Activated CD8-positive, alpha-beta memory T cell treated with anti-CD3 and anti-CD28 coated beads for 36 hours (primary cell): Measurements from ENCODE around the gene EPS8L1. TPM values are rescaled to one million over a fixed set of nuclear protein-coding genes. Genes with fewer than 3 reads are reported as not detected.
"Not testable (repeated sequence)": the region's sequence is repeated elsewhere in the genome, so short reads cannot be mapped to it uniquely, and the experiment has no call there.

Experiments
- CTCF ChIA-PET: fragments of 350-600 bp; sonication (Branson Sonifier 250); formaldehyde crosslinking; loops from one replicate; lab custom pipeline; 2021; ENCODE audit warnings: antibody characterized with exemption; lab: Charles Lee
- POLR2A ChIA-PET: fragments of 350-600 bp; sonication (Branson Sonifier 250); formaldehyde crosslinking; loops from one replicate; lab custom pipeline; 2021; ENCODE audit warnings: antibody characterized with exemption; lab: Charles Lee
- total RNA-seq, 2 experiments: library from RNA; stranded (reverse); gene quantifications; one replicate each; pipeline ENCODE4 v1.2.3, GENCODE V29; 2021

Gene EPS8L1
- total RNA-seq, 2 experiments from 2014 or later: 1.4 to 1.5 TPM

DNA sequence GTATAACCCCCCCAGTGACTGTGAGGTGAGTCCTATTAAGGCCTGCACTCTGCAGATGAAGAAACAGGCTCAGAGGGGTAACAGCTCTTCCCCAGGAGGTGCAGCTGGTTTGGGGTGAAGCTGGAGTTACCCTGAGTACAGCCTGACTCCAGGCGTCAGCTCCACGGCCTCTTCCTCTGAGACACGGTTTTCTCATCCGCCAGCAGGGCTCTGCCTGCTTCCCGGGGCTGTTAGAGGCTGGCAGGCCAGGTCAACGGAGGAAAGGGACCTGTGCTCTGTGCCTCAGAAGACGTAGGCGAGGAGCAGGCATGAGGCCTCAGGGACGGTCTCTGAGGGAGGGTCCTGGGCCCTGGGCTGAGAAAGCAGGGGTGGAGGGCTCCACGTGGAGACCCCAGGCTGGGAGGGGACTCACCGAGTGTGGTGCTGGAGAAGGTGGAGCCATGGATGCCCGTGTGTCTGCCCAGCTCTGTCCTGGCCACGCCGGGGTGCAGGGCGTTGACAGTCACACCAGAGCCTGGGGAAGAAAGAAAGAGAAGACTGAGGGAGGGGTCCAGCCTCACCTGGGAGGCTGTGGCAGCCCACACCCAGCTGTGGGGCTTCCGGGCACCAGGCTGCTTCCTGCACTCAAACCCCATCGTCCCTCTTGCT is 28.6 kb upstream of the EPS8L1 start:
- ChIA-PET CTCF (no interaction called here), POLR2A (no interaction called here)

DNA sequence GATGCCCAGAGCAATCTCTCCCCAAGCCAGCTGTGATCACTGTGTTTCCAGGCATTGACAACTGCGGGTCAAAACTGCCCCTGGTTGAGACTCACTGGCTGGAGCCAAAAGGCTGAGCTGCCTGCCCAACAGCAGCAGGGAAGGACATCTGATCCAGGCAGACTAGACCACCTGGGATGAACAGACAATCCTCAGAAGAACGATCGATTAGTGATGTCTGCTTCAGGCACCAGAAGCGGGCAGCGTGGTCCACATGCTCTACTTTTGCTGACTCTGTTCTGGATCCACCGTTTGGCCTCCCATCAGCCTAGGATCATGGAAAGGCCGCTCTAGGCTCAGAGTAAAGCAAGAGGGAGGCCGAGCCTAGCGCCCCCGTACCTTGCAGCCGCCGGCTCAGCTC is 27.7 kb upstream of the EPS8L1 start:
- ChIA-PET CTCF (interaction anchor here (0.5 kb wide), 1 partner anchor 1165 kb away, joined by 3 read pairs; no protein-coding TSS in a partner anchor), POLR2A (no interaction called here)

DNA sequence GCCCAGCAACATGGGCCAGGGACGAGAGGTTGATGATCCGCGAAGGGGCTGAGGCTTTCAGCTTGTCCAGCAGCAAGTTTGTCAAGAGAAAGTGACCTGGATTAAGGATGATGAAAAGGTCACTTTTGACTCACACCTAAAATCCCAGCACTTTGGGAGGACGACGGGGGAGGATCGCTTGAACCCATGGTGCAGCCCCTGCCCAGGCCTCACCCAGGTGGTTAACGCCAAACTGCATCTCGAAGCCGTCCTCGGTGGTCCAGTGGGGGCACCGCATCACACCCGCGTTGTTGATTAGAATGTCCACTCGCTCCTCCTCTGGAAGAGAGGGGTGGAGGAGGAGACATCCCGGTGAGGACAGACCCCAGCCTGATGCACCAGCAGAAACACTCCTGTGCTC is 27.2 kb upstream of the EPS8L1 start:
- POLR2A ChIA-PET: no interaction called here
- CTCF ChIA-PET: no interaction called here

DNA sequence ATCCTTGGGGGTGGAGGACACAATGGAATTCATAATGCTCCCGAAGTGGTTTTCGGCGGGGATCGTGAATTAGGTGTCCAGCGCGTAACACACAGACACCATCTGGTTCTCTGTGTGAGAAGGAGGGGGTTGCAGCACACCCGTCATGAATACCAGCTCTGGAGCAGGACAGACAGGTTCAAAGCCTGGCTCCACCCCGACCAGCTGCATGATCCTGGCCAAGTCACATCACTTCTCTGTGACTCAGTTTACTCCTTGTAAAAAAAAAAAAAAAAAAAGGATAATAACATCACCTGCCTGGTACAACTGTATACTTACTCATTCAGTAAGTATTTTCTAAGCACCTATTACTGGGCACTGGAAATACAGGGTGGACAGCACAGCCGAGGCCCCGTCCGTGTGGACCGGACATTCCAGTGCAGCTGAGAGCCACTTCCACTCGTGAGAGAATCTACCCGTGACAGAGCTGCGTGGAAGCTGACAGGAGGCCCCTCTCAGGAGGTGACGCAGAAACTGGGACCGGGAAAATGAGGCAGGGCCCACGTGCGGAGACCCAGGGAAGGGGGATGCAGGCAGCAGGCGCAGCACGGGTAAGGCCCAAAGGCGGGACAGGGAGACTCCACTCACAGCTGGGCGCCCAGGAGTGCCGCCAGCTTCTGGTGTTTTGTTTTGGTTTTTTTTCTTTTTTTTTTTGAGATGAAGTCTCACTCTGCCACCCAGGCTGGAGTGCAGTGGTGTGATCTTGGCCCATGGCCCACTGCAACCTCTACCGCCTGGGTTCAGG is 24.7 kb upstream of the EPS8L1 start:
- ChIA-PET POLR2A (no interaction called here), CTCF (no interaction called here)

- ChIA-PET CTCF (no interaction called here), POLR2A (no interaction called here)
Observed at GRCh38 chr19:55053735-55054134, 21.9 kb upstream of the EPS8L1 start.

DNA sequence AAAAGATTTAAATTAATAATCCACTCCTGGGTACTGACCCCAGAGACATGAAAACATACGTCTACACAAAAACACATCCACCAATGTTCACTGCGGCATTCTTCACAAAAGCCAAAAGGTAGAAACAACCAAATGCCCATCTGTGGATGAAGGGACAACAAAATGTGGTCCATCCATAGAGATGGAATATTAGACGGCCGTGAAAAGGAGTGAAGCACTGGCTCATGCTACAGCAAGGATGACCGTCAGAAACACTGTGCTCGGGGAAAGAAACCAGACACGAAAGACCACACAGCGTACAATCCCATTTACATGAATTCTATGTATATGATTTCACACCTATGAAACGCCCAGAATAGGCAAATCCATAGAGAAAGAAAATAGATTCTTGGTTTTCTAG is 18.8 kb upstream of the EPS8L1 start:
- POLR2A ChIA-PET: no interaction called here
- CTCF ChIA-PET: no interaction called here

DNA sequence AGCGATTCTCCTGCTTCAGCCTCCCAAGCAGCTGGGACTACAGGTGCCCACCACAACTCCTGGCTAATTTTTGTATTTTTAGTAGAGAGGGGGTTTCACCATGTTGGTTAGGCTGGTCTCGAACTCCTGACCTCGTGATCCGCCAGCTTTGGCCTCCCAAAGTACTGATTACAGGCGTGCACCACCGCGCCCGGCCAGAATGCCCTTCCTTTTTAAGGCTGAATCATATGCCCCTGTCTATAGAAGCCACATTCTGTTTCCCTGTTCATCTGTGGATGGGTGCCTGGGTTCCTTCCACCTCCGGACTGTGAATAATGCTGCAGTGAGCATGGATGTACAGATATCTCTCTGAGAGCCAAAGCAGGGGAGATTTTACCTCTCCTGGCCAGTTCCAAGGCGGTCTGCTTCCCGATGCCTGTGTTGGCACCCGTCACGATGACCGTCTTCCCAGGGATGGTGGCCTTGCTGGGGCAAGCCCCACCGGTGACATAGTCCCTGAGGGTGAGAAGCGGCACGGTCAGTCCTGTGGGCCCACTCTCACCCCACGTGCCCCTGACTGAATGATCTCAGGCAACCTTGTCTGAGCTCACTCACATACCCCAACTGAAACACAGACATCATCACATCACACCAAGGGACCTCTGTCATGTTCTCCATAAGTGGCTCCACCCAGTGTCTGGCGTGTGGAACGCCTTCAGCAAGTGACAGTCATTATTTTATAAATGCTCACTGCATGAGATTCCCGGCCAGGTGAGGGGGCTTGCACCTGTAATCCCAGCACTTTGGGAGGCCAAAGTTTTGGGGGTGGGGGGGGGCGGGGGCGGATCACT is 16.7 kb upstream of the EPS8L1 start:
- ChIA-PET POLR2A (no interaction called here), CTCF (no interaction called here)

DNA sequence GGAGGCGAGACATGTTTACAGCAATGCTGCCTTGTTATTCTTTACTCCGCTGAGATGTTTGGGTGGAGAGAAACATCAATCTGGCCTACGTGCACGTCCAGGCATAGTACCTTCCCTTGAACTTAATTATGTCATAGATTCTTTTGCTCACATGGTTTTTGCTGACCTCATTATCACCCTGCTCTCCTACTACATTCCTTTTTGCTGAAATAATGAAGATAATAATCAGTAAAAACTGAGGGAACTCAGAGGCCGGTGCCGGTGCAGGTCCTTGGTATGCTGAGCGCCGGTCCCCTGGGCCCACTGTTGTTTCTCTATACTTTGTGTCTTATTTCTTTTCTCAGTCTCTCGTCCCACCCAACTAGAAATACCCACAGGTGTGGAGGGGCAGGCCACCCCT is 15.4 kb upstream of the EPS8L1 start:
- POLR2A ChIA-PET, CTCF ChIA-PET: not testable (repeated sequence)

- ChIA-PET CTCF (interaction anchor here (0.8 kb wide), 1 partner anchor 17 kb away, joined by 3 read pairs; no protein-coding TSS in a partner anchor), POLR2A (interaction anchor here (0.7 to 1.0 kb wide), 2 partner anchors 13 to 55 kb away, joined by 3 to 4 read pairs; partner anchors contain the start of gene PPP1R12C)
Observed at GRCh38 chr19:55062735-55063491, 12.8 kb upstream of the EPS8L1 start, which contains the start of gene RDH13. RDH13 (minus strand) TSS chr19:55063148; CDS start chr19:55063032, 116 bp downstream.

DNA sequence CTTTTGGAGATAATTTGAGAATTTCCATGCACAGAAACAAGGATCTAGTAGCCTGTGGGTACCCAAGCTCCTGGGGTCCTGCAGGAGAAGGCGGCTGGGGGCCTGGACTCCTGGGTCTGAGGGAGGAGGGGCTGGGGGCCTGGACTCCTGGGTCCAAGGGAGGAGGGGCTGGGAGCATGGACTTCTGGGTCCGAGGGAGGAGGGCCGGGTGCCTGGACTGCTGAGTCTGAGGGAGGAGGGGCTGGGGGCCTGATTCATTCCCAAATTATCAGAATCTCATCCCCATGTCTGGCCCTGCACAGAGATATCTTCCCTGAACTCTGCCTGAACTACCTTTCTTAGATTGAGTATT is 12.2 kb upstream of the EPS8L1 start:
- ChIA-PET POLR2A (interaction anchor here (1.0 kb wide), 1 partner anchor 54 kb away, joined by 4 read pairs; the partner anchor contains the start of gene PPP1R12C), CTCF (interaction anchor here (0.8 kb wide), 1 partner anchor 17 kb away, joined by 3 read pairs; no protein-coding TSS in a partner anchor)

DNA sequence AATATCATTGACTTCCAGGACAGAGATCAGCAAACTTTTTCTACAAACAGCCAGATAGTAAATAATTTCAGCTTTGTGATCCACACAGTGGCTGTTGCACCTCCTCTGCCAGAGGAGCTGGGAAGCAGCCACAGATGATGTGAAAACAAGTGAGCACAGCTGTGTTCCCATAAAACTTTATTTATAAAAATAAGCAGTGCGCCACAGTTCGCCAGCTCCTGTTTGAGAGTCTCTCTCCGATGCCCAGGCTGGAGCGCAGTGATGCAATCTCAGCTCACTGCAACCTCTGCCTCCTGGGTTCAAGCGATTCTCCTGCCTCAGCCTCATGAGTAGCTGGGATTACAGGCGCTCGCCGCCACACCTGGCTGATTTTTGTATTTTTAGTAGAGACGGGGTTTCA is 10.2 kb upstream of the EPS8L1 start:
- CTCF ChIA-PET, POLR2A ChIA-PET: not testable (repeated sequence)

GRCh38 chr19:55066107-55066709 is 9.5 kb upstream of the EPS8L1 start:
- ChIA-PET CTCF (no interaction called here), POLR2A (no interaction called here)

DNA sequence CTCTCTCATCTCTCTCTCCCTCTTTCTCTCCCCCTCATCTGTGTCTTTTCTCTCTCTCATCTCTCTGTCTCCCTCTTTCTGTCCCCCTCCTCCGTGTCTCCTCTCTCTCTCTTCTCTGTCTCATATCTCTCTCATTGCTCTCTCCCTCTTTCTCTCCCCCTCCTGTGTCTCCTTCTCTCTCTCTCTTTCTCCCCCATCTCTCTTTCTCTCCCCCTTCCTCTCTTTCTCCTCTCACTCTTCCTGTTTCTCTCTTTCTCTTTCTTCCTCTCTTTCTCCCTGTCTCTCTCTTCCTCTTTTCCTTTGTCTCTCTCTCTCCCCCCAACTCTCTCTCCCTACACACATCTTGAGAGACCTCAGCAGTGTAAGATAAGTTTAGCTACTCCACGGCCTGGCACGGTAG is 7.8 kb upstream of the EPS8L1 start:
- POLR2A ChIA-PET: interaction anchor here (0.6 kb wide), 1 partner anchor 12 kb away, joined by 3 read pairs; no protein-coding TSS in a partner anchor
- CTCF ChIA-PET: no interaction called here

GRCh38 chr19:55068950-55069864 is 6.5 kb upstream of the EPS8L1 start:
- CTCF ChIA-PET: interaction anchor here (0.6 kb wide), 2 partner anchors 12 to 117 kb away, joined by 3 read pairs; no protein-coding TSS in a partner anchor
- POLR2A ChIA-PET: interaction anchor here (0.6 kb wide), 1 partner anchor 132 kb away, joined by 6 read pairs; no protein-coding TSS in a partner anchor

- POLR2A ChIA-PET: no interaction called here
- CTCF ChIA-PET: interaction anchor here (0.6 to 1.2 kb wide), 2 partner anchors 12 to 29 kb away, joined by 3 read pairs; no protein-coding TSS in a partner anchor
Observed at GRCh38 chr19:55069865-55070197, 5.8 kb upstream of the EPS8L1 start.

- POLR2A ChIA-PET: no interaction called here
- CTCF ChIA-PET: interaction anchor here (1.2 kb wide), 1 partner anchor 28 kb away, joined by 3 read pairs; no protein-coding TSS in a partner anchor
Observed at GRCh38 chr19:55070466-55071128, 5.1 kb upstream of the EPS8L1 start.

DNA sequence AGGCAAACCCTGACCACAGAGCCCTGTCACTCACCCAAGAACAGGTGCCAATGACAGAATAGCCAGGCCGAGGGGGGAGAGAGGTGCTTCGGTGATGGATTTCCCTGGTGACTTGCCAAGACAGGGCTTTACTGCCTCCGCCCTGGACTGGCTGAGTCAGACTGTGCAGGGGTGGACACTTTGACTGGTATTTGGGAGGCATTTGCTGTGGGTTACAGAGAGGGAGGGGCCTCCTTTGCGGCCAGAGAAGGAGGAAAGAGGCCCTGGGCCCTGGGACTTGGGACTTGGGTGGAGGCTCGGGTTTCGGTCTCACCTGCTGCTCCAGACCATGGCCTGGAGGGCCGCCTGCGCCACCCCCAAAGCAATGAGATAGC is 4.6 kb upstream of the EPS8L1 start:
- CTCF ChIA-PET: interaction anchor here (1.2 kb wide), 1 partner anchor 27 kb away, joined by 3 read pairs; no protein-coding TSS in a partner anchor
- POLR2A ChIA-PET: no interaction called here
